Measurements from ENCODE around the gene OAS2.

Gene OAS2, protein sequence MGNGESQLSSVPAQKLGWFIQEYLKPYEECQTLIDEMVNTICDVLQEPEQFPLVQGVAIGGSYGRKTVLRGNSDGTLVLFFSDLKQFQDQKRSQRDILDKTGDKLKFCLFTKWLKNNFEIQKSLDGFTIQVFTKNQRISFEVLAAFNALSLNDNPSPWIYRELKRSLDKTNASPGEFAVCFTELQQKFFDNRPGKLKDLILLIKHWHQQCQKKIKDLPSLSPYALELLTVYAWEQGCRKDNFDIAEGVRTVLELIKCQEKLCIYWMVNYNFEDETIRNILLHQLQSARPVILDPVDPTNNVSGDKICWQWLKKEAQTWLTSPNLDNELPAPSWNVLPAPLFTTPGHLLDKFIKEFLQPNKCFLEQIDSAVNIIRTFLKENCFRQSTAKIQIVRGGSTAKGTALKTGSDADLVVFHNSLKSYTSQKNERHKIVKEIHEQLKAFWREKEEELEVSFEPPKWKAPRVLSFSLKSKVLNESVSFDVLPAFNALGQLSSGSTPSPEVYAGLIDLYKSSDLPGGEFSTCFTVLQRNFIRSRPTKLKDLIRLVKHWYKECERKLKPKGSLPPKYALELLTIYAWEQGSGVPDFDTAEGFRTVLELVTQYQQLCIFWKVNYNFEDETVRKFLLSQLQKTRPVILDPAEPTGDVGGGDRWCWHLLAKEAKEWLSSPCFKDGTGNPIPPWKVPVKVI

GRCh38 chr12:112978163-112979040, at the start of gene OAS2:
Gene OAS2, plus strand, starts transcription at chr12:112978519. Its CDS starts 90 bp downstream, at chr12:112978609.
- no peak for DNase-seq

DNA sequence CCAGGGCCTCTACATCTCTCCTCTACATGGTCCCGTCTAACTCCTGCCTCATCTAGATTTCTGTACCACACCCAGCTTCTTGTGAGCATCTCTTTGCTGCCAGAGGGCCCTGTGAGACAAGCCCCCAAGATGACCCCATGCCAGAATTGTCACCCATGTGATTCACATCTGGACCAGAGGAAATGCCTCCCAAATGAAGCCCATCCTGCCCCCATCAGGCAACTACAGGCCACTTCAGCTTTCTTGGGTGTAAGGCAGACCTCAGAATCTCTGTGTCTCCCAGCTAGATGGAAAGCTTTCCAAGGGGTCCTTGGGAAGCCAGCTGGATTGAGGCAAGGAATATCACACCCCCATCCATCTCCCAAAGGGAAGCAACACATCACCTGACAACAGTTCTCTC, 49.3 kb upstream of the OAS2 start:
- no peak for DNase-seq

- no peak for DNase-seq
These were observed 48.6 kb upstream of the OAS2 start for GRCh38 chr12:112929715-112930114.

GRCh38 chr12:112930350-112930749, 48.0 kb upstream of the OAS2 start:
- DNase-seq = no peak

GRCh38 chr12:112932485-112933128, 45.7 kb upstream of the OAS2 start:
- no peak for DNase-seq

GRCh38 chr12:112933129-112933505, 45.2 kb upstream of the OAS2 start:
- no peak for DNase-seq

DNA sequence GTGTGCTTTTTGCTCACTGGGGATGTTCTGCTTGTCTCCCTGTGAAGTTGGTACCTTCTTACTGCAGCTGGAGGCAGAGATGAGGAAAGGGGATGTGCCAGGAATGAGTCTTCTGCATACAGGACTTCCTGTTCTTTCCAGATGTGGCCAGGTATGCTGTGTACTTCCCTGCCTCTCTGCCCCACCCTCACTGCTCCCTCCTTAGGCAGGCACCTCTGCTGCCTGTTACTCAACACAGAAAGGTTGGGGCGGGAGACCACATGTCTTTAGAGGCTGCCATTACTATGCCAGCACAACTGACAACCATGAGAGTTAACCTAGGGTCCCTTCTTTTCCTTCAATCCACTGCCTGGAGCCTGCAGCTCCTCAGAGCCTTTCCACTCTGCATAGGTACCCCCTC, 42.1 kb upstream of the OAS2 start:
- DNase-seq = no peak

GRCh38 chr12:112936927-112937326, 41.4 kb upstream of the OAS2 start:
- no peak for DNase-seq

DNA sequence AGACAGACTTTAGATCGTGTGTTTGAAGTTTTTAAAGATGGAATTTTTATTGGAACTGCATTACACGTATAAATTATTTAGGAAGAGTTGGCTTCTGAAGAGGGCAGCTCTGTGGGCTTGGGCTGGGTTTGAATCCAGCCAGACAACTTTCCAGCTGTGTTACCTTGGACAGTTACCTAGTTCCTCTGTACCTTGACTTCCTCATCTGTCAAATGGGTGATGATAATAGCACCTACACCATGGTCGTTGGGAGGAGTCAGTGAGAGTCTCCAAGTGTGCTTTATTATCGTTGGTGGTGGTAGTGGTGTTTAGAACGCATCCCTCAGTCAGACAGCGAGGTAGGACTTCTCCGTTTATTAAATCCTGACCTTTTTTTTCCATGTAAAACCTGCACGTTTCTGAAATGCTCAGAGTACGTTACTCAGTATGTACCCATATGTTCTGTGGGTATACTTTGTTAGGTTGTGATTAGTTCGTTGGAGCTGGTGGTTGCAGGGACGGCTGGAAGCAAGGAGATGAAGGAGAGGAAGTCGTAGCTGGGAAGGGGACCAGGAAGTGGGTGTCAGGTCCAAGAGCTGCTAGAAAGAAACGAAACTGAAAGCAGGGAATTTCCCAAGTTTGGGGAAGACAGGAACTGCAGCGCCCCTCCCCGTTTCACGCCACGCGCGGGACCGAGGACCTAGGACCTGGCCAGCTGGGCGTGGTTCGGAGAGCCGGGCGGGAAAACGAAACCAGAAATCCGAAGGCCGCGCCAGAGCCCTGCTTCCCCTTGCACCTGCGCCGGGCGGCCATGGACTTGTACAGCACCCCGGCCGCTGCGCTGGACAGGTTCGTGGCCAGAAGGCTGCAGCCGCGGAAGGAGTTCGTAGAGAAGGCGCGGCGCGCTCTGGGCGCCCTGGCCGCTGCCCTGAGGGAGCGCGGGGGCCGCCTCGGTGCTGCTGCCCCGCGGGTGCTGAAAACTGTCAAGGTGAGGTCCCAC, 40.3 kb upstream of the OAS2 start, which contains the start of gene OAS3:
Gene OAS3 (plus strand): TSS at position 734 of the 979 bp plus-strand sequence. CDS start 57 bp downstream, at position 791.
- DNase-seq = peak; percentile 48

- no peak for DNase-seq
These were observed 39.6 kb upstream of the OAS2 start for GRCh38 chr12:112938751-112939150.

GRCh38 chr12:112939761-112940381, 38.4 kb upstream of the OAS2 start:
- DNase-seq = no peak

DNA sequence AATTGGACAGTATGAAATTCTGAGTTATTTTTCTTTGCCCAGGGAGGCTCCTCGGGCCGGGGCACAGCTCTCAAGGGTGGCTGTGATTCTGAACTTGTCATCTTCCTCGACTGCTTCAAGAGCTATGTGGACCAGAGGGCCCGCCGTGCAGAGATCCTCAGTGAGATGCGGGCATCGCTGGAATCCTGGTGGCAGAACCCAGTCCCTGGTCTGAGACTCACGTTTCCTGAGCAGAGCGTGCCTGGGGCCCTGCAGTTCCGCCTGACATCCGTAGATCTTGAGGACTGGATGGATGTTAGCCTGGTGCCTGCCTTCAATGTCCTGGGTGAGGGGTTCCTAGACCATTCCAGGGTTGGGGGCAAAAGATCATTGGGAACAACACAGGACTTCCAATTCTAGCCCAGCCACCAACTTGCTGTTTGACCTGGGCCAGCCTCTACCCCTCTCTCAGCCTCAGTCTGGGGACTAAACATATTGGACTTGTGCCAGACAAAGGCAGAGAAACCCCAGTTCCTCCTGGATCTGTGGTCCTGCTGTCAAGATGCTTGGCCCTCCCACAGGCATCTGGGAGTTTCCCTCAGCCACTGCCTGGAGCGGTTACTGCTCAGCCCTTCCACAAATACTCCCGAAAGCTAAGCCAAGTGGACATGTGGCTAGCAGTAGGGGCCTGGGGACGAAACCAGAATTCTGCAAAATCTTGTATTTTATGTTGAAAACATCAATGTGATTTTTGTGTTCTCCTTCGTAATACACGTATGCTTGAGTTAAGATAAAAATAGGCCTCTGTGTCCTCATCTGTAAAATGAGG, 36.6 kb upstream of the OAS2 start:
- DNase-seq = no peak

GRCh38 chr12:112942572-112942971, 35.7 kb upstream of the OAS2 start:
- no peak for DNase-seq

DNA sequence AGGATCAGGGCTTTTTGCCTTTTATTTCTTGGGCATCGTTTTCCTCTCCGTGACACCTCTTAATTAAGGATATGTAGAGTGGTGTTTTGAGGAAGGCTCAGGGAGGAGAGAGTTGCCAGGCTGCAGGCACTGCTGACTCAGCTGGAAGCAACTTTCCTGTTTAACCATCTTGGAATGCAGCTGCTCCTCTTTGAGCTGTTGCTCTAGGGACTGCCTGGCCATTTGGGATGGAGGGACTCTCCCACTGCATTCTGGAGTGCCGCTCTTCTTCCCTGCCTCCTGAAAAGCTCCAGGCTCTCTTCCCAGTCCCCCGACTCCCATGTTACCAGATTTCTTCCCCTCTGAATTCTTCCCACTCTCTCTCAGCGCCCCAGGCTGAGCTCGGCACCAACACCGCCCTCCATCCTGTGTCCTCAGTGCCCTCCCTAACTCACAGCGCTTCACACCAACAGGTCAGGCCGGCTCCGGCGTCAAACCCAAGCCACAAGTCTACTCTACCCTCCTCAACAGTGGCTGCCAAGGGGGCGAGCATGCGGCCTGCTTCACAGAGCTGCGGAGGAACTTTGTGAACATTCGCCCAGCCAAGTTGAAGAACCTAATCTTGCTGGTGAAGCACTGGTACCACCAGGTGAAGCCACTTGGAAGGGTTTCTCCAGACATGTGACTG, 34.2 kb upstream of the OAS2 start:
- DNase-seq = no peak

DNA sequence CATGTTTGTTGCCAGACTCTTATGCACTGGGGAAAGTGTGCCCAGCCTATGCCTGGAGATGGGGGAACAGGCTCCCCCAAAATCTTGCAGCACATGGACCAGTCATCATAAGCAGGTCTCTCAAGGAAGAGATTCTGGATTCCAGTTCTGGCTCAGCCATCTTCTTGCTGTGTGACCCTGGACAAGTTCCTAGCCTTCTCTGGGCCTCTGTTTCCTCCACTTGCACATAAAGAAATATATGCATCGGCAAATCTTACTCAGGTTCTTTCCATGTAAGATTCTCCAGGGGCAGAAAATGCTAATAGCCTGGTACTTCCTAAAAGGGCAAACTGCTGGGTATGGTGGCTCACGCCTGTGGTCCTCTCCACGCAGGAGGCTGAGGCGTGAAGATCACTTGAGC, 32.8 kb upstream of the OAS2 start:
- DNase-seq = no peak

DNA sequence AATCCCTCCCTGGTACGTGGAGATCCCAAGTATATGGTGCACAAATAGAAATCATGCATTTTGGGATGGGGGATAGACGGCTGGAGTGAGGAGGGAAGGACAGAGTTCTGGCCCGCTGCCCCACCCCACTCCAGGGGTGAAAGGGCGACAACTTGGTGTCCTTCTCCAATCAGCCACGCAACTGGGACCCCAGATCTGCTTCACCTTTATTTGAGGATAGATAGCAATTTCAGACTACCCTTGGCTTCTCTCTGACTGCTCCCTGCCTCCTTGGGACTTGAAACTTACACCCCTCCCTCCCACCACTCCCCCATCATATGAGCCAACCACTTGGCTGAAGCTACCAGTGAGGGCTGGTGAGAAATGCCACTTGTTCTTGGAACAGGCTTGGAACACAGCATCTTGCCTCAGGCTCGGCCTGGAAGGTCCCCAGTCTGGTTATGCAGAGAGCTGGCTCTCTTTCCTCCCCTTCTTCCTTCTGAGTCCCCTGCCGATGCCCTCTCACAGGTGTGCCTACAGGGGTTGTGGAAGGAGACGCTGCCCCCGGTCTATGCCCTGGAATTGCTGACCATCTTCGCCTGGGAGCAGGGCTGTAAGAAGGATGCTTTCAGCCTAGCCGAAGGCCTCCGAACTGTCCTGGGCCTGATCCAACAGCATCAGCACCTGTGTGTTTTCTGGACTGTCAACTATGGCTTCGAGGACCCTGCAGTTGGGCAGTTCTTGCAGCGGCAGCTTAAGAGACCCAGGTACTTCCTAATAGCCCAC, 31.9 kb upstream of the OAS2 start:
- DNase-seq = no peak

DNA sequence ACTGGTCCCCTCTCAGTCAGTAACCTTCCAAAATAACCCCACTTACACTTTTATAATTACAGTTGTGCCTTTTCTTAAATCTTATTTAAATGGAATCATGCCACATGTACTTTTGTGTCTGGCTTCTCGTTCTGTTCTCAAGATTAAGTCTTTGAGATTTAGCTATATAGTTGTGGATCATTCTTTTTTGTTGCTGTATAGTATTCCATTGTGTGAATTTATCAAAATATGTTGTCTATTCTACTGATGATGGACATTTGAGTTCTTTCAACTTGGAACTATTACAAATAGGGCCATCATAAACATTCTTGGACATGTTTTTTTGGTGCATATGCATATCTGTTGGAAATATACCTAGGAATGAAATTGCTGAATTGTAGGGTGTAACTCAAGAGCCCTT, 31.0 kb upstream of the OAS2 start:
- DNase-seq = no peak

GRCh38 chr12:112947761-112948160, 30.6 kb upstream of the OAS2 start:
- DNase-seq = no peak

- DNase-seq = no peak
These were observed 29.5 kb upstream of the OAS2 start for GRCh38 chr12:112948806-112949205.
